Neural crest cell (in vitro differentiated cells): ENCODE measurements around the gene TBC1D14. TPM values are rescaled to one million over a fixed set of nuclear protein-coding genes. Genes with fewer than 3 reads are reported as not detected.

ENCODE experiments used
- DNase-seq: peaks from one replicate; pipeline ENCODE4 v3.0.0; 2021; ENCODE audit warnings: low read depth, mixed read lengths, low spot score
- H3K27ac Mint-ChIP-seq: one replicate; pipeline ENCODE4 v1.8.0; 2021; ENCODE audit warnings: mild to moderate bottlenecking, mixed read lengths; ENCODE audit not compliant: unreplicated experiment
- H3K27me3 Mint-ChIP-seq: 2 replicates; pipeline ENCODE4 v1.8.0; 2021; ENCODE audit warnings: low read depth, mild to moderate bottlenecking, mixed read lengths
- H3K36me3 Mint-ChIP-seq: 2 replicates; pipeline ENCODE4 v1.8.0; 2021; ENCODE audit warnings: low read depth, mild to moderate bottlenecking, mixed read lengths
- H3K4me1 Mint-ChIP-seq: 2 replicates; pipeline ENCODE4 v1.8.0; 2021; ENCODE audit warnings: mixed read lengths
- H3K4me3 Mint-ChIP-seq: one replicate; pipeline ENCODE4 v1.8.0; 2021; ENCODE audit warnings: mild to moderate bottlenecking, mixed read lengths
- H3K9me3 Mint-ChIP-seq: 2 replicates; pipeline ENCODE4 v1.8.0; 2021; ENCODE audit warnings: mixed read lengths
- total RNA-seq: library from RNA; stranded (reverse); gene quantifications from 2 replicates; pipeline ENCODE4 v1.2.1, GENCODE V29; 2021
- TF ChIP-seq, protein P1 (sequence below): fragments of 200-600 bp; sonication (generic); conservative IDR thresholded peaks from 2 replicates; pipeline ENCODE4 v1.5.0; 2021; ENCODE audit warnings: antibody characterized with exemption, mild to moderate bottlenecking

TBC1D14 gene
- total RNA-seq, 1 donor from 2014 or later: 56.3 TPM

DNA sequence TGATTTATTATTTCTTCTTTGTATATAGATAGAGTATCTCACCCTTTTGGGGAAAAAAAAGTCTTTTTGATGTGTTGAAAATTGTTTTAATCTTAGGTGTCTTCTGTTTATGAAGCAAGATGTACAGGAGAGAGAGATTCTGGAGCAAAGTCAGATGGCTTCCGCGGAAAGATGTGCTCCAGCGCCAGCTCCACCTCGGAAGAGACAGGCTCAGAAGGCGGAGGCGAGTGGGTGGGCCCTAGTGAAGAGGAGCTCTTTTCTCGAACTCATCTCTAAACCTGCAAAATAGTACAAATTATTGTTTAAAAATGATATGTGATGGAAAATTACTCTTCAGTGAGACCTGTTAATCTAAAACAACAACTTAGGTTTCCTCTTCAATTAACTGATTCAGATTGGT is 28.9 kb upstream of the TBC1D14 start:
- Mint-ChIP-seq H3K27me3 (no peaks in the 10 kb centered on the region), H3K36me3 (peaks cover 23% of the 10 kb centered on the region), H3K9me3 (no peaks in the 10 kb centered on the region), H3K4me3 (no peak overlapping the region), H3K27ac (no peak overlapping the region), H3K4me1 (peaks cover 16% of the 10 kb centered on the region)
- DNase-seq: no peak
- TF ChIP-seq, protein P1, sequence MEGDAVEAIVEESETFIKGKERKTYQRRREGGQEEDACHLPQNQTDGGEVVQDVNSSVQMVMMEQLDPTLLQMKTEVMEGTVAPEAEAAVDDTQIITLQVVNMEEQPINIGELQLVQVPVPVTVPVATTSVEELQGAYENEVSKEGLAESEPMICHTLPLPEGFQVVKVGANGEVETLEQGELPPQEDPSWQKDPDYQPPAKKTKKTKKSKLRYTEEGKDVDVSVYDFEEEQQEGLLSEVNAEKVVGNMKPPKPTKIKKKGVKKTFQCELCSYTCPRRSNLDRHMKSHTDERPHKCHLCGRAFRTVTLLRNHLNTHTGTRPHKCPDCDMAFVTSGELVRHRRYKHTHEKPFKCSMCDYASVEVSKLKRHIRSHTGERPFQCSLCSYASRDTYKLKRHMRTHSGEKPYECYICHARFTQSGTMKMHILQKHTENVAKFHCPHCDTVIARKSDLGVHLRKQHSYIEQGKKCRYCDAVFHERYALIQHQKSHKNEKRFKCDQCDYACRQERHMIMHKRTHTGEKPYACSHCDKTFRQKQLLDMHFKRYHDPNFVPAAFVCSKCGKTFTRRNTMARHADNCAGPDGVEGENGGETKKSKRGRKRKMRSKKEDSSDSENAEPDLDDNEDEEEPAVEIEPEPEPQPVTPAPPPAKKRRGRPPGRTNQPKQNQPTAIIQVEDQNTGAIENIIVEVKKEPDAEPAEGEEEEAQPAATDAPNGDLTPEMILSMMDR: no peak

DNA sequence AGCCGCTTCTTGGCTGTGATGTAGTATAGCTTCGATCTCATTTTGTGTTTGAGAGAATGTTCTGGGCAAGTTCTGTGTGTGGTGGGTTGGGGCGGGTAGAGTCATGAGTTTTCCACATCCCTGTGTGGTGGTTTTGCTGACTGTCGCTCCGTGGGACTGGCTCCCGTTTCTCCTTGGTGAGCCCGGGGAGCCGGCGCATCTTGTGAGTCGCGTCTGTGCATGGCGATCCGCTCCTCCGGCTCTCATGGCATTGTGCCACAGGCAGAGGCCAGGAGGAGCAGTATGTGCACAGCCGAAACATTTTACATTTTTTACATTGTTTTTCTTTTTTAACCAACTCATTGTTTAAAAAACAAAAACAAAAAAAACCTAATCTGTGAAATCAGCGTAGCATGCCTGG is 27.7 kb upstream of the TBC1D14 start:
- TF ChIP-seq, protein P1: no peak
- no peaks in the 10 kb centered on the region for H3K9me3 Mint-ChIP-seq
- H3K4me3 Mint-ChIP-seq: peak overlapping the region; percentile 45
- H3K27me3 Mint-ChIP-seq: no peaks in the 10 kb centered on the region
- peaks cover 23% of the 10 kb centered on the region for H3K36me3 Mint-ChIP-seq
- DNase-seq: no peak
- H3K4me1 Mint-ChIP-seq: peaks cover 23% of the 10 kb centered on the region
- no peak overlapping the region for H3K27ac Mint-ChIP-seq

DNA sequence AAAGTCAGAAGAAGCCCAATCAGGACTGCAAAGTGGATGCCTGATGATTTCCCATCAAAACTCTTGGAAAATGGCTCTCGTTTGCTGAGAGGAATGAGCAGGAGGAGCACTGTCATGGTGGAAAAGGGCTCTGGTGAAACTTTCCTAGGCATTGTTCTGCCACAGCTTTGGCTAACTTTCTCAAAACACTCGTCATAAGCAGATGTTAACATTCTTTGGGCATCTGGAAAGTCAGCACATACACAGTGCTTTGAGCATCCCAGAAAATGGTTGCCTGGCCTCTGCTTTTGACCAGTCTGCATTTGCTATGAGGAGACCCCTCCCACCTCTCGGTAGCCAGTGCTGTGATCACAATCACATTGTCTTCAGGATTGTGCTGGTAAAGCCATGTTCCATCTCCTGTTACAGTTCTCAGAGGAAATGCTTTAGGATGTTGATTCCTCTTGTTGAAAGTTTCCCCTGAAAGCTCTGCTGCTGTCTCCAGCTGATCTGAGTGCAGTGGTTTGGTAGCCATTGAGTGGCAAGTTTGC is 25.2 kb upstream of the TBC1D14 start:
- Mint-ChIP-seq H3K4me1 (peaks cover 33% of the 10 kb centered on the region), H3K27me3 (no peaks in the 10 kb centered on the region), H3K9me3 (no peaks in the 10 kb centered on the region), H3K36me3 (peaks cover 9% of the 10 kb centered on the region), H3K4me3 (no peak overlapping the region), H3K27ac (no peak overlapping the region)
- no peak for DNase-seq
- TF ChIP-seq, protein P1: no peak

DNA sequence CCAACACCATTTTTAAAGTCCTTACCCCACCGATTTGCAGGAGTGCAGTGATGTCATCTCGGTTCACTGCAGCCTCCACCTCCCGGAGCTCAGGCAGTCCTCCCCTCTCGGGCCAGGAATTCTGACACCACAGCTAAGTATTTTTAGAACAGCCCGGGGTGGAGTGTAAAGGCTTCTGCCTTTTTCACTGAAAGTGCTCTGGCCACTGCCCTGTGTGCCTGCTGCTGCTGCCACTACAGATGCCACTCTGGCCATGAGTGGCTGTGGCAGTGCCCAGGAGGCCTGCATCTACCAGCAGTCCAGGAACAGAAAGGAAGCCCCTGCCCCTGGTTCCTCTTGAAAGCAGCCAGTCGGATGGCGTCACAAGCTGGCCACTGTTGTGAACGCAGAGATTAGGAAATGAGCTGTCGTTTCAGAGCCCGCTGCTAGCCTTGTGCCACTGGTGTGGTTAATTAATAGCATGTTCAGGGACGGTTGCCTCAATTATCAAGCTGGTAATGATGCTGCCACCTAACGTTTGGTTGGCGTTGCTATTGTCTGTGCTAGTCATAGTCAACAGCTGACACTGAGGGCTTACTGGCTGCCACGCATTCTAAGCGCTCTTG is 23.6 kb upstream of the TBC1D14 start:
- peak overlapping the region; percentile 59 for H3K4me3 Mint-ChIP-seq
- no peak overlapping the region for H3K27ac Mint-ChIP-seq
- H3K9me3 Mint-ChIP-seq: no peaks in the 10 kb centered on the region
- H3K4me1 Mint-ChIP-seq: peaks cover 33% of the 10 kb centered on the region
- DNase-seq: no peak
- TF ChIP-seq, protein P1: no peak
- H3K36me3 Mint-ChIP-seq: peaks cover 16% of the 10 kb centered on the region
- no peaks in the 10 kb centered on the region for H3K27me3 Mint-ChIP-seq

DNA sequence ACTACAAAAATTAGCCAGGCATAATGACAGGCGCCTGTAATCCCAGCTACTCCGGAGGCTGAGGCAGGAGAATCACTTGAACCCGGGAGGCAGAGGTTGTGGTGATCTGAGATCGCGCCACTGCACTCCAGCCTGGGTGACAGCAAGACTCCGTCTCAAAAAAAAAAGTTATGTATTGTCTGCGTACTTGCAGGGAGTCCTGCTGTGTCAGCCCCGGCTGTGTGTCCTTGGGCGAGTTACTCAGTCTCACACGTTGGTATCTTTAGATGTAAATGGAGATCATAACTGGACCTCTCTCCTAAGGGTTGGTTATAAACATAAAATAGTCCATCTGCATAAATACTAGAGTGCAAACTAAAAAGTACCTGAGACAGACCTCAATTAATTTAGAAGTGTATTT is 22.7 kb upstream of the TBC1D14 start:
- DNase-seq: no peak
- peak overlapping the region; percentile 66 for H3K4me3 Mint-ChIP-seq
- H3K4me1 Mint-ChIP-seq: peaks cover 38% of the 10 kb centered on the region
- no peaks in the 10 kb centered on the region for H3K27me3 Mint-ChIP-seq
- TF ChIP-seq, protein P1: no peak
- H3K27ac Mint-ChIP-seq: peak overlapping the region; percentile 50
- H3K36me3 Mint-ChIP-seq: peaks cover 13% of the 10 kb centered on the region
- no peaks in the 10 kb centered on the region for H3K9me3 Mint-ChIP-seq
